GM23338 (cell line): ENCODE data around the gene SERF2. TPM values are rescaled to one million over a fixed set of nuclear protein-coding genes. Genes with fewer than 3 reads are reported as not detected.
A peak's percentile ranks its signal among the peaks of the same experiment; 100 is the strongest.

Source experiments
- ATAC-seq: fragments of 200-7000 bp; cut with Tn5 transposase; 3 replicates; pipeline ENCODE4 v1.9.1; 2020
- DNase-seq: peaks from one replicate; pipeline ENCODE4 v3.0.0-alpha.2; 2015; ENCODE audit warnings: low spot score
- H2AFZ ChIP-seq: fragments of 200-600 bp; sonication (generic); 2 replicates; pipeline ENCODE4 v1.8.0; 2016; ENCODE audit warnings: antibody characterized with exemption, mild to moderate bottlenecking, moderate library complexity
- H3F3A ChIP-seq: fragments of 200-600 bp; sonication (generic); replicated peaks from 2 replicates; pipeline ENCODE4 v1.8.0; 2017; ENCODE audit warnings: antibody characterized with exemption, mixed run types, low read depth
- H3K27ac ChIP-seq: fragments of 200-600 bp; sonication (generic); 2 replicates; pipeline ENCODE4 v1.6.1; 2016; ENCODE audit warnings: low read depth
- H3K27me3 ChIP-seq: fragments of 200-600 bp; sonication (generic); 2 replicates; pipeline ENCODE4 v1.8.0; 2016; ENCODE audit warnings: mild to moderate bottlenecking, mixed run types, moderate library complexity; ENCODE audit not compliant: insufficient read depth
- H3K36me3 ChIP-seq: fragments of 200-600 bp; sonication (generic); 2 replicates; pipeline ENCODE4 v1.8.0; 2016; ENCODE audit warnings: mild to moderate bottlenecking; ENCODE audit not compliant: insufficient read depth
- H3K4me1 ChIP-seq: fragments of 200-600 bp; sonication (generic); 2 replicates; pipeline ENCODE4 v1.8.0; 2016; ENCODE audit warnings: mild to moderate bottlenecking, moderate library complexity; ENCODE audit not compliant: insufficient read depth
- H3K4me2 ChIP-seq: fragments of 200-600 bp; sonication (generic); 2 replicates; pipeline ENCODE4 v1.7.1; 2017; ENCODE audit warnings: mixed run types
- H3K4me3 ChIP-seq: fragments of 200-600 bp; sonication (generic); 2 replicates; pipeline ENCODE4 v1.6.1; 2016; ENCODE audit warnings: mixed run types
- H3K79me2 ChIP-seq: fragments of 200-600 bp; sonication (generic); replicated peaks from 2 replicates; pipeline ENCODE4 v1.8.0; 2017; ENCODE audit warnings: mild to moderate bottlenecking; ENCODE audit not compliant: insufficient read depth
- H3K9me2 ChIP-seq: fragments of 200-600 bp; sonication (generic); 2 replicates; pipeline ENCODE4 v1.8.0; 2017; ENCODE audit not compliant: insufficient read depth
- H4K20me1 ChIP-seq: fragments of 200-600 bp; sonication (generic); replicated peaks from 2 replicates; pipeline ENCODE4 v1.8.0; 2017; ENCODE audit warnings: mild to moderate bottlenecking; ENCODE audit not compliant: insufficient read depth
- H3K27ac Mint-ChIP-seq: 2 replicates; pipeline ENCODE4 v1.8.0; 2020; ENCODE audit warnings: inconsistent platforms, mild to moderate bottlenecking, moderate library complexity, mixed read lengths
- H3K27me3 Mint-ChIP-seq: 3 replicates; pipeline ENCODE4 v1.8.0; 2022; ENCODE audit warnings: low read depth, mild to moderate bottlenecking, moderate library complexity, mixed read lengths, inconsistent platforms; ENCODE audit not compliant: insufficient read depth, poor library complexity
- H3K36me3 Mint-ChIP-seq: 3 replicates; pipeline ENCODE4 v1.8.0; 2021; ENCODE audit warnings: low read depth, mild to moderate bottlenecking, inconsistent platforms, moderate library complexity, mixed read lengths
- H3K4me1 Mint-ChIP-seq: 3 replicates; pipeline ENCODE4 v1.8.0; 2020; ENCODE audit warnings: mild to moderate bottlenecking, inconsistent platforms, mixed read lengths
- H3K4me3 Mint-ChIP-seq: 3 replicates; pipeline ENCODE4 v1.8.0; 2021; ENCODE audit warnings: moderate library complexity, mild to moderate bottlenecking, inconsistent platforms, mixed read lengths
- H3K9me3 Mint-ChIP-seq: 3 replicates; pipeline ENCODE4 v1.8.0; 2020; ENCODE audit warnings: moderate library complexity, mild to moderate bottlenecking, inconsistent platforms, mixed read lengths
- CREB1 ChIP-seq: fragments of 250-450 bp; sonication (Bioruptor Pico); IDR thresholded peaks from 2 replicates; pipeline ENCODE4 v1.5.0; 2020; ENCODE audit warnings: low read depth, mild to moderate bottlenecking, moderate library complexity
- CTCF ChIP-seq, 2 experiments: fragments of 200-600 bp in 1 of 2; sonication (generic) in 1 of 2; conservative IDR thresholded peaks; 2 replicates each; pipeline versions ENCODE4 v1.5.1 to v1.6.1; 2016 to 2017; ENCODE audit warnings: antibody characterized with exemption in 2 of 2, low read depth in 2 of 2, mild to moderate bottlenecking in 2 of 2, moderate library complexity in 1 of 2
- ETS1 ChIP-seq: IDR thresholded peaks from 2 replicates; pipeline ENCODE4 v1.6.1; 2016; ENCODE audit warnings: antibody characterized with exemption
- EZH2 ChIP-seq: fragments of 200-600 bp; sonication (generic); IDR thresholded peaks from one replicate; pipeline ENCODE4 v1.8.0; 2017; ENCODE audit warnings: antibody characterized with exemption, mild to moderate bottlenecking, low read depth; ENCODE audit not compliant: unreplicated experiment
- NANOG ChIP-seq: IDR thresholded peaks from 2 replicates; pipeline ENCODE4 v1.6.1; 2016; ENCODE audit warnings: antibody characterized with exemption, borderline replicate concordance
- POLR2AphosphoS5 ChIP-seq: IDR thresholded peaks from 2 replicates; pipeline ENCODE4 v1.6.1; 2016; ENCODE audit warnings: antibody characterized with exemption, low read depth
- REST ChIP-seq: IDR thresholded peaks from one replicate; pipeline ENCODE4 v1.6.1; 2018; ENCODE audit warnings: antibody characterized with exemption; ENCODE audit not compliant: unreplicated experiment
- STAT1 ChIP-seq: IDR thresholded peaks from one replicate; pipeline ENCODE4 v1.6.1; 2016; ENCODE audit warnings: antibody characterized with exemption; ENCODE audit not compliant: unreplicated experiment
- ZNF114 ChIP-seq: fragments of 250-450 bp; sonication (Bioruptor Pico); IDR thresholded peaks from 2 replicates; pipeline ENCODE4 v1.5.0; 2020; ENCODE audit warnings: mild to moderate bottlenecking, moderate library complexity
- polyA plus RNA-seq: library from polyadenylated mRNA; unstranded; fragments of >200 nt; fragmentation: Nextera tagmentation; extraction: Ambion mirVana; gene quantifications from 2 replicates; pipeline ENCODE4 v1.2.1, GENCODE V29; 2016
- total RNA-seq: library from RNA; depleted of rRNA; stranded (reverse); fragments of >200 nt; shearing (Covaris generic); gene quantifications from 2 replicates; pipeline ENCODE4 v1.2.3, GENCODE V29; 2014

The SERF2 gene
- total and polyA plus RNA-seq, 2 experiments from 2014 or later = 460 to 2,602 TPM

GRCh38 chr15:43775411-43775965 is 16.6 kb upstream of the SERF2 start:
- Histone ChIP-seq H3K4me2 (peak overlapping the region; percentile 96), H3K79me2 (no peaks in the 10 kb centered on the region), H2AFZ (no peak overlapping the region), H3K9me2 (no peaks in the 10 kb centered on the region), H3K4me3 (peak overlapping the region; percentile 95), H3K4me1 (peaks cover 11% of the 10 kb centered on the region), H3K36me3 (peaks cover 28% of the 10 kb centered on the region), H3K27me3 (no peaks in the 10 kb centered on the region), H3K27ac (no peak overlapping the region), H4K20me1 (peaks cover 23% of the 10 kb centered on the region), H3F3A (peaks cover 56% of the 10 kb centered on the region)
- Mint-ChIP-seq H3K4me3 (peak overlapping the region; percentile 82), H3K4me1 (peaks cover 17% of the 10 kb centered on the region), H3K36me3 (peaks cover 36% of the 10 kb centered on the region), H3K27me3 (peaks cover 19% of the 10 kb centered on the region), H3K9me3 (no peaks in the 10 kb centered on the region; the same call in 2 of the 3 replicates), H3K27ac (no peak overlapping the region)
- ATAC-seq (peak; percentile 21), DNase-seq (peak; percentile 66)
- TF ChIP-seq CTCF (conservative IDR thresholded peaks at IDR 0.05; ENCODE audit: low read depth in 2 of 2) = peak; percentile 50 to 70
- no peak for TF ChIP-seq REST
- TF ChIP-seq POLR2AphosphoS5 = 0 out of 2 replicates have a peak, but pooled peaks have one; percentile 13
- TF ChIP-seq NANOG = no peak
- no peak for TF ChIP-seq STAT1
- 0 out of 2 replicates have a peak, but pooled peaks have one; percentile 16 for TF ChIP-seq CREB1
- no peak for TF ChIP-seq EZH2

GRCh38 chr15:43776101-43776717 is 15.9 kb upstream of the SERF2 start:
- H3K4me1 Mint-ChIP-seq = peaks cover 17% of the 10 kb centered on the region
- peaks cover 29% of the 10 kb centered on the region for H3K36me3 Mint-ChIP-seq
- H3F3A ChIP-seq = peaks cover 49% of the 10 kb centered on the region
- H3K9me2 ChIP-seq = no peaks in the 10 kb centered on the region
- peaks cover 21% of the 10 kb centered on the region for H3K36me3 ChIP-seq
- H2AFZ ChIP-seq = peak overlapping the region; percentile 98
- peak overlapping the region; percentile 95 for H3K4me3 ChIP-seq
- H3K27ac Mint-ChIP-seq = no peak overlapping the region
- H3K79me2 ChIP-seq = no peaks in the 10 kb centered on the region
- no peak overlapping the region for H3K27ac ChIP-seq
- H4K20me1 ChIP-seq = peaks cover 17% of the 10 kb centered on the region
- peaks cover 19% of the 10 kb centered on the region for H3K27me3 Mint-ChIP-seq
- peak overlapping the region; percentile 96 for H3K4me2 ChIP-seq
- no peaks in the 10 kb centered on the region for H3K27me3 ChIP-seq
- peak overlapping the region; percentile 82 for H3K4me3 Mint-ChIP-seq
- peaks cover 11% of the 10 kb centered on the region for H3K4me1 ChIP-seq
- peak; percentile 50 for ATAC-seq
- H3K9me3 Mint-ChIP-seq = no peaks in the 10 kb centered on the region; the same call in 2 of the 3 replicates
- peak; percentile 82 for DNase-seq
- 0 out of 2 replicates have a peak, but pooled peaks have one; percentile 6 for TF ChIP-seq POLR2AphosphoS5
- TF ChIP-seq ETS1 = no peak
- TF ChIP-seq NANOG = no peak
- TF ChIP-seq ZNF114 (CRISPR knock-in tag) = no peak
